OCI-LY1 (cell line): ENCODE measurements around the gene AFAP1L2.

Experiments
- CTCF ChIP-seq: fragments of 200-600 bp; sonication (generic), shearing (Covaris generic); IDR thresholded peaks from 2 replicates; pipeline ENCODE4 v1.5.1; 2017; ENCODE audit warnings: mild to moderate bottlenecking, antibody characterized with exemption, low read length, moderate library complexity, mixed read lengths
- EZH2 ChIP-seq: fragments of 200-600 bp; sonication (generic), shearing (Covaris generic); IDR thresholded peaks from 2 replicates; pipeline ENCODE4 v1.8.0; 2017; ENCODE audit warnings: borderline replicate concordance, mixed run types, mild to moderate bottlenecking, antibody characterized with exemption, low read length, moderate library complexity, mixed read lengths

- TF ChIP-seq CTCF, result no peak
- TF ChIP-seq EZH2, result no peak
Observed at GRCh38 chr10:114340816-114341215, 63.5 kb downstream of the AFAP1L2 start.
